Measurements from ENCODE around the gene PNPLA1.

GRCh38 chr6:36232172-36232571, 37.7 kb upstream of the PNPLA1 start:
- TF ChIP-seq GATA3 (IDR thresholded peaks at IDR 0.05; ENCODE audit: low read depth, low read length) (no peak), GATA2 (IDR thresholded peaks at IDR 0.05; ENCODE audit: low read depth, low read length) (no peak)

Measured in SH-SY5Y (cell line).